ENCODE results near the gene GFI1.

GFI1 gene

DNA sequence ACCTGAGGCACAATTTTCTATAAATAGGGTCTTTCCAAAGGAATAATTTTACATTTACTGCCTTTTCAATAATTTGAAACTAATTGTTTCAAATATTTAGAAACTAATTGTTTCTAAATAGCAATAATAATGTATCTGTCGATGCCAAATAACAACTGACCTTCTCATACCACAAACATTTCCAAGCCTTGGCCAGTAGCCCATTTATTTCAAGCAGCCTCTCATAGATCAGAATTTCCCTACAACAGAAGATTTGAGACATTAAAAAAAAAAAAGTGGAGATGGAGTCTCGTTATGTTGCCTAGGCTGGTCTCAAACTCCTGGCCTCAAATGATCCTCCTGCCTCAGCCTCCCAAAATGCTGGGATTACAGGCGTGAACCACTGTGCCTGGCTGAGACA is 2.1 kb upstream of the GFI1 start:
- in situ Hi-C loops (cut with MboI; ENCODE audit: low sequenced_read_pairs), result no loop called here

- in situ Hi-C loops (cut with MboI; ENCODE audit: low sequenced_read_pairs), result no loop called here
Measured at GRCh38 chr1:92488416-92488815, 1.7 kb upstream of the GFI1 start.

DNA sequence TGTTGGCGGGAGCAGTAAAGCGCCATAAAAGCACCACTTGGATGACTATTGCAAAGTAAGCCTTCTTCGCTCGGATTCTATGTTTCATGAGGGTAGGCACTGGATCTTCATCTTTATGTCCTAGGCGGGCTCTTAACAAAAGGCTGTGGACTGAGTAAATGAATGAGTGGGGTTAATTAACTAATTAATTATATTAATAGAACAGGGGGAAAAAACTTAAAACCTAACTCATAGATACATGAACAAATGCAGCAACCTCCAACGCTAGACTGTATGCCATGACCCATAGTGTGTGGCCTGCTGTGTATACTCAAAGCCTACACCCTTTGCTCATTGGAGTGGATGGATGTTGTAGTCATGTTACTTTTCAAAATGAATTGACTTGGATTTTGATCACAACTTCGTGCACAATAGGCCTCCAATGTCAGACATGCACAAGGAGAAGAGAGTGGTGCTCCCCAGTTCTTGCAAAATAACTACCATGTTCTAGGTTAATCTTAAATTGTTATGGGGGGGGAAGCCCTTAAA is 417 bp upstream of the GFI1 start:
- in situ Hi-C loops (cut with MboI; ENCODE audit: low sequenced_read_pairs), result no loop called here

DNA sequence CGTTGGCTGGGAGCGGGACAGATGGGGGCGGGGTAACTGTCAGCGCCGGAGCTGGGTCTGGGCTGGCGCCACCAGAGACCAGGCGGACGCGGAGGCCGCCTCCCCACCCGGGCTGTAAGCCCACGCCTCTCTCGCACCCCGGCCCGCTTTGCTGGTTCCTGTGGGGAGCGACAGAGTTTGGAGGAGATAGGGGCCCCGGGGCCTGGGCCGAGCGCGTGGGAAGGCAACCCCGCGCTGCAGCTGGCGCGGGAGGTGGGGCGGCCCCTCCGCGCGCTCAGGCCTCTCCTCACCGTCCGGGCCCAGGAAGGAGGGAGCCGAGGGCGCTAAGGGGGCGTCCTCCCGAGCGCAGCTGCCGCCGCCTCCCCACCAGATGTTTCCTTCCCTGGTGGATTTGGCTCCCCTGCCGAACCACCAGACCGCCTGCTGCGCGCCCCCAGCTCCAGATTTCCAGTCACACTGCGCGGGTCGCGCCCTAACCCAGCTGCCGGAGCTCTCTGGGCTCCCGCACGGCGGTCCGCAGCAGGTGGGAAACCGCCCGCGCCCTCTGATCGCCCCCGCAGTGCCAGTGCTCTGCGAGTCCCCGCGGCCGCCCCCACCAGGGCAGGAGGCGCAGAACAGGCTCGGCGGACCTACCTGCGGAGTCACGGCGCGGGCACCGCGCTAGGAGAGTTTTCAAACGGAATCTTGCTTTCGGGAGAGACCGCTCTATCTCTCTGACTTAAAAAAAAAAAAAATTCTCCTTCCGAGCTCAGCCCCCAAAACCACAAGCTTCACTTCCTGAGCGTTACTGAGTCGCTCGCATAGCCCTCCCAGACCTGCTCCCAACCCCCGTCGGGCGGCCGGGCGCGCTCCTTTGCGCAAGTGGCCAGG is 1.1 kb downstream of the GFI1 start:
- in situ Hi-C loops (cut with MboI; ENCODE audit: low sequenced_read_pairs), result no loop called here

GRCh38 chr1:92484472-92485380 is 2.0 kb downstream of the GFI1 start:
- in situ Hi-C loops (cut with MboI; ENCODE audit: low sequenced_read_pairs), result no loop called here

DNA sequence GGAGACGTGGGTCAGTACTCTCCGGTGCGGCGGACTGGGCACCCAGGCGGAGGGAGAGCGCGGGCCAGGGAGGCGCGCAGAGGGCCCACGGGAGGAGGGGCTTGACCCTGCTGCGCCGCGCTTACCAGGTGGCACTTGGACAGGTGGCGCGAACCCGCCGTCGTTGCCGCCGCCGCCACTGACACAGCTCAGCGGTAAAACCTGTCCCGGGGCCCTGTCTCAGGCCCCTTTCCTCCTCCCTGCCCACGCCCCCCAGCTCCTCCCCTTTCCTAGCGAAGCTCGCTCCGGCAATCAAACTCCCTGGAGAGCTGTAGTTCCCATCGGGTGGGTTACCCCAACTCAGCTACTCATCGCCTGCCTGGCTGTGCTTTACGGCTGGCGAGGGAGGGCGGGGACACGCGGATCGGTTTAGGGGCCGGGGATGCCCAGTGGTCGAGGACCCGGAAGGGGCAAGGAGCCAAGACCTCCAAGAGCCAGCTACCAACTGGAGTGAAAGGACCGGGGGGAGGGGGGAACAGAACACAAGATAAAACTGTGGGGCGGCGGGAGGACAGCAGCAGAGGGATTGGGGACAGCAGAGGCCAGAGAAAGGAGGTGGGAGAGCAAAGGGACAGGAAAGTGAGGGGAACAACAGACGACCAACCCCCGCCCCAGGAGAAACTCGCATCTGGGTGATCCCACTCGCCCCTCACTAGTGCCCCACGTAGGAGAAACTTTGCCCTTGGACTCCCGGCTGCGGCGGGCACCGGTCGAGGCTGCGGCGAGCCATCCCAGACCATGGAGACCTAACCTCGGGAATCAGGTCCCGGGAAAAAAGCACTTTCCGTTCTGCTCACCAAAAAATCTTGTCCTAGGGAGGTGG is 2.9 kb downstream of the GFI1 start:
- in situ Hi-C loops (cut with MboI; ENCODE audit: low sequenced_read_pairs), result no loop called here

DNA sequence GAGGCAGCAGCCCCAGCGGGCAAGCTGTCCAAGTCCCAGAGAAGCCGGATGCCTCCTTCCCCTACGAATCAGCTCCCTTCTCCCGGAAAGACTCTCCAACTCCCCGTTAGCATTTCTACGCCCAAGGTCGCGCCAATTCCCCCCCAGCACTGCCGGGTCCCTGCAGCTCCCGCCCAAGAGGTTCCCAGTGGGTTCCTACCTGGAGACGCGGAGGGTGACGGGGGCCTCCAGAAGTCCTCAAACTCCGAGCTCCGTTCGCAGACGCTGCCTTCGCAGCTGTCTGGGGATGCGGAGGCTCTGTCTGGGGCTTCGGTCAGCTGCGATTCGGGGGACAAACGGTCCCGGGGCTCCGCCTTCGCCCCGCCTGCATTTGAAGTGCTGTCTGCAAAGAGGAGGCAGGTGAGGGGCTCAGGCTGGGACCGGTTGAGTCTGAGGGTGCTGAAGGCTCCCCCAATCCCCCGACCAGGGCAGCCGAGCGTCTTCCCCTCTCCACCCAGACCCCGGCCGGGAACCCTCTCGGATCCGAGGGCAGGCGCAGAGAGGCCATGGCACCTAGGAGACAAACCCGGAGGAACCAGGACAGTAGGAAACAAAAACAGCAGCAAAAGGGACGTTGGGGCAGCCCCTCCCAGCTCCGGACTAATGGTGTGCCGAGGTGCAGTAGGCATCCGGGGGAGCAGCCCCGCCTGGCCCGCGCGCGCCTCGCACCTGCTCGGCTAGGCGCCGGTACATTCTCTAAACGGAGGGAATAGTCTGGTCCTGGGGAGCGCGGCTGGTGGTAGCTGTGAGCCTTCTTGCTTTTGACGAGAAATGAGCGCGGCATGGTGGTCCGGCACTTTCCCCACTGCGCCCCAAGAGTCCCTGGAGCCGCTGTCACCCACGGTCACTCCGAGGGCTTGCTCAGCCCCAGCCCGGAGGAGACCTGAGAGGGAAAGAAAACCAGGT is 3.8 kb downstream of the GFI1 start:
- in situ Hi-C loops (cut with MboI; ENCODE audit: low sequenced_read_pairs), result no loop called here

DNA sequence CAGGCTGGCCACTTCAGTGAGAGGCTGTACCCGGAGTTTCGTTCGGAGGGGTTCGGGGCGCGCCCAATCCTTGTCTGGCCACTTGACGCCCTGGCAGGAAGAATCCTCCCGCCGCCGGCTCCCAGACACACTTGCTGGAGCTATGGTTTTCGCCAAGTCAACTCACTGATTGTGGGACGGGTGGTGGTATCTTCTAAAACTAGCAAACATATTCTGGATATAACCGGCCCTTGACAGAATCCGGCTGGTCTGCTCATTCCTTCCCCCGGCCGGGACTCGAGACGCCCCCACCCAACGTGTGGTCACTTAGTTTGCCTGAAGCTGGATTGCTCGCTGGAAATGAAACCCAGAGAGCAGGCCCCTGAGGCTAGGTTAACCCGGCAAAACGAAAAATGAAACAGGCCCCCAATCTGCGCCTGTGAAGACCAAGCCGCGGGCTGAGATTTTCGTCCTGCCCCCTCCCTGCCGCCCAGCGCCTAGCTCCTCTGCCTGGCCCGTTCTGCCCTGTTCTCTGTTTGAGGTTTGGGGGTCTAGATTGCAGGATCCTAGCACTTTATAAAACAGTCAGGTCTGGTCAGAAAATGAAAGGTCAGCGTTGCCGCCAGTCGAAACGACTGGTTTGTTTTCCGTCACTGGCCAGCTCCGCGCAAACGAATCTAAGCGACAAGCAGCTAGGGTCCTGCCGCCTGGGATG is 4.6 kb downstream of the GFI1 start:
- in situ Hi-C loops (cut with MboI; ENCODE audit: low sequenced_read_pairs), result no loop called here

GRCh38 chr1:92481599-92481925 is 5.2 kb downstream of the GFI1 start:
- in situ Hi-C loops (cut with MboI; ENCODE audit: low sequenced_read_pairs), result no loop called here

- in situ Hi-C loops (cut with MboI; ENCODE audit: low sequenced_read_pairs), result no loop called here
Measured at GRCh38 chr1:92480813-92481598, 5.7 kb downstream of the GFI1 start.

GRCh38 chr1:92480200-92480812 is 6.4 kb downstream of the GFI1 start:
- in situ Hi-C loops (cut with MboI; ENCODE audit: low sequenced_read_pairs), result no loop called here

DNA sequence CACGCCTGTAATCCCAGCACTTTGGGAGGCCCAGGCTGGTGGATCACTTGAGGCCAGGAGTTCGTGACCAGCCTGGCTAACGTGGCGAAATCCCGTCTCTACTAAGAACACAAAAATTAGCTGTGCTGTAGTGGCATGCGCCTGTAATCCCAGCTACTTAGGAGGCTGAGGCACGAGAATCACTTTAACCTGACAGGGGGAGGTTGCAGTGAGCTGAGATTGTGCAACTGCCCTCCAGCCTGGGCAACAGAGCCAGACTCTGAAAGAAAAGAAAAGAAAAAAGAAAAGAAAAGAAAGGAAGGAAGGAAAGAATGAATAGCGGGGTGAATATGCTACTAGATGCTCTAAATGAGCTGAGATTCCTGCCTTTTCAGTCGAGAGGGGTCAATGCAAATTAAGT is 7.1 kb downstream of the GFI1 start:
- in situ Hi-C loops (cut with MboI; ENCODE audit: low sequenced_read_pairs), result no loop called here

DNA sequence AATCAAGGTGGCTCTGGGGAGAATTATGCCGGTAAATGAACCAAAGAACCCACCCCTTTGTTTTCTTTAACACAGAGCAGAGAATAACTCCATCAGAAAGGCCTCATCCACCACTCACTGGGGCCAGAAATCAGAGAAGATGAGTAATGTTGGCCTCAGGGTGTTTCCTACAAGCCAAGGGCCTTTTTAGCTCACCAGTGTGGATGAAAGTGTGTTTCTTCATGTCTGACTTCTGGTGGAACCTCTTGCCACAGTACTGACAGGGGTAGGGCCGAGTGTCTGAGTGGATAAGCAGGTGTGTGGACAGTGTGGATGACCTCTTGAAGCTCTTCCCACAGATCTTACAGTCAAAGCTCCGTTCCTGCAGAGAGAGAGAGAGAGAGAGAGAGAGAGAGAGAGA is 8.3 kb downstream of the GFI1 start:
- in situ Hi-C loops (cut with MboI; ENCODE audit: low sequenced_read_pairs), result no loop called here

DNA sequence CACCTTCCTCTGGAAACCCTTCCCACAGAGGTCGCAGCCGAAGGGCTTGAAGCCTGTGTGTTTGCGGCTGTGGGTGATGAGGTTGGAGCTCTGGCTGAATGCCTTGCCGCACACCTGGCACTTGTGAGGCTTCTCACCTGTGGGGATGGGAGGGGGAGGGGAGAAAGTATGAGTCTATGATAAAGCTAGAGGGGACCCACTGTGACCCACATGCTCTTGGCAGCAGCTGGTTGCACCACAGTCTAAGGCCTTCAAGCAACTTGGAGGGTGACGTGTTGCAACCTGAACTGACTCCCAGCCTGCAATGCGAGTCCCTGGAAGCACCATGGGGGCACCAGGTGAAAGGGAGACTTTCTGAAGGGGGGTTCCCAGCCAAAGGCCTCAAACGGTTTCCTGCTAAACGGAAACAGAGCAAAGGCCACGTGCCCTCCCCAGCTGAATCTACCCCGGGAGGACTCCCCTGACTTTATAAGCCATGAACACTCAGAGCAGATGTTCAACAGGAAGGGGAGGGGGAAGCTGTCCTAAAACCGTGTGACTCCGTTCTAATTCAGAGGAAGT is 10.6 kb downstream of the GFI1 start:
- in situ Hi-C loops (cut with MboI; ENCODE audit: low sequenced_read_pairs), result no loop called here

DNA sequence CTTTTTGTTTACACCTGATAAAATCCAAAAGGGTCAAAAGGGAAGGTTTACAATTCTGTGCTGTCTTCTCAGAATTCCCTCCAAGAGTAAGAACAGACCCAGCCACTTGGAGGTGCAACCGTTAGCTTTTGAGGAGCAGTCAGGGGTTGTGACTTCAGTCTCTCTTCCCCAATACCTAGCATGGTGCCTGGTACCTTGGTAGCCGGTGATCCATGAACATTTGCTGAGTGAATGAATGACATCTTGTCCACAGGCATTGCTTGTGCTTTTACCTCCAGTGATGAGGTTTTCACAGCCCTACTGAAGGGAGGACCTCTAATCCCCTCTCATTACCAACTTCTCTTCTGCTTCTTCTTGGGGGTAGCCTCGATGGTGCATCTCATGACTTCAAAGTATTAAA is 11.7 kb downstream of the GFI1 start:
- in situ Hi-C loops (cut with MboI; ENCODE audit: low sequenced_read_pairs), result no loop called here

- in situ Hi-C loops (cut with MboI; ENCODE audit: low sequenced_read_pairs), result no loop called here
Measured at GRCh38 chr1:92473781-92474495, 12.8 kb downstream of the GFI1 start.

GRCh38 chr1:92470216-92470615 is 16.5 kb downstream of the GFI1 start:
- in situ Hi-C loops (cut with MboI; ENCODE audit: low sequenced_read_pairs), result no loop called here

Measured in HL-60/S4 treated with phorbol 12-myristate 13-acetate at 8.2 ng/mL for 4 days and 3 days (cell line).